Measurements from ENCODE around the gene PHACTR1.

Gene PHACTR1

DNA sequence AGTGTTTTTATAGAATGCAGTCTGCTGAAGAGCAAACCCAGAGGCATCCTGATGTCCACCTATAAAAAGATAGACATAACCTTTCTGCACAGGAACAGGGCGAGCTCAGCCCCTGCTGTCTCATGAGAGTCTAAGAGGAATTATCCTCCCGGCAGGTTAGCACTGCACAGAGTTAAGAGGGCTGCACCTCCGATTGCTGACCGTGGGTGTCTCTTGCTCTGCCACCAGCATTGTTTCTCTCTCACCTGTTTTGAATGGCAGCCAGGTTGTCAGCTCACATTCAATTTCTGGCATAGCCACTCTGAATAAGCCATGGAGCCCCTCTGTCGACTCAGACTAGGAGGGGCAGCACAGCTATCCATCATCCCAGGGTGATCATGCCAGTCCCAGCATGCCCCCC lies 211.2 kb downstream of the PHACTR1 start:
- Histone ChIP-seq H3K36me3 (replicated peaks; ENCODE audit: low read depth, low read length) (no peaks in the 10 kb centered on the region), H2AFZ (ENCODE audit: low read depth, low read length) (no peak overlapping the region), H3K4me2 (ENCODE audit: low read length) (no peak overlapping the region), H3K4me1 (ENCODE audit: low read length) (peaks cover 9% of the 10 kb centered on the region), H3K79me2 (ENCODE audit: low read length) (no peaks in the 10 kb centered on the region), H3K9ac (ENCODE audit: low read length) (no peak overlapping the region), H3K27me3 (ENCODE audit: low read depth, low read length) (no peaks in the 10 kb centered on the region), H3K4me3 (ENCODE audit: low read length) (no peak overlapping the region), H3K9me3 (ENCODE audit: insufficient read depth, low read length) (no peaks in the 10 kb centered on the region), H3K27ac (ENCODE audit: low read length) (no peak overlapping the region), H4K20me1 (ENCODE audit: insufficient read depth, low read length) (no peaks in the 10 kb centered on the region)
- no peak for TF ChIP-seq EZH2phosphoT487 (IDR thresholded peaks at IDR 0.05; ENCODE audit: low read depth)
- no peak for TF ChIP-seq CTCF (IDR thresholded peaks at IDR 0.05; ENCODE audit: low read depth, low read length)

GRCh38 chr6:12929678-12930077 lies 213.1 kb downstream of the PHACTR1 start:
- TF ChIP-seq EZH2phosphoT487 (IDR thresholded peaks at IDR 0.05; ENCODE audit: low read depth) (no peak), CTCF (IDR thresholded peaks at IDR 0.05; ENCODE audit: low read depth, low read length) (no peak)
- Histone ChIP-seq H3K9ac (ENCODE audit: low read length) (no peak overlapping the region), H3K36me3 (replicated peaks; ENCODE audit: low read depth, low read length) (no peaks in the 10 kb centered on the region), H3K4me1 (ENCODE audit: low read length) (no peaks in the 10 kb centered on the region), H2AFZ (ENCODE audit: low read depth, low read length) (no peak overlapping the region), H3K27ac (ENCODE audit: low read length) (no peak overlapping the region), H3K27me3 (ENCODE audit: low read depth, low read length) (no peaks in the 10 kb centered on the region), H3K4me3 (ENCODE audit: low read length) (no peak overlapping the region), H3K9me3 (ENCODE audit: insufficient read depth, low read length) (no peaks in the 10 kb centered on the region), H3K4me2 (ENCODE audit: low read length) (no peak overlapping the region), H4K20me1 (ENCODE audit: insufficient read depth, low read length) (no peaks in the 10 kb centered on the region), H3K79me2 (ENCODE audit: low read length) (no peaks in the 10 kb centered on the region)

DNA sequence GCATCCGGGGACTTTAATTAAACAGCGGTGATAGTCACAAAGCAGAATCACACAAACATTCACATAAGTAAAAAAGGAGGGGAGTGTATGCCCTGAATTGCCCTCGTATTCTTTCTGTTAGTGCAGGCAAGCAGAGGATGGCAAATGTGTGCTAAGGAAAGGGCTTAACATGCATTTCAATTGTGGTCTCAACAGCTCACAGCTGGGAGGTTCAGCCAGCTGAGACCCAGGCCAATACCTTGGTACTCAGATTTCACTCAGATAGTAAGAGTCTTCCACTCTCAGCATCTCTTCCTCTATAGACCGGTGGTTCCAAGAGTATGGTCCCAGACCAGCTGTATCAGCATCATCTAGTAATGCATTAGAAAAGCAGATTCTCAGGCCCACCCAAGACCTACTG lies 215.1 kb downstream of the PHACTR1 start:
- no peaks in the 10 kb centered on the region for H4K20me1 ChIP-seq (ENCODE audit: insufficient read depth, low read length)

GRCh38 chr6:12935637-12936036 lies 219.1 kb downstream of the PHACTR1 start:
- H2AFZ ChIP-seq (ENCODE audit: low read depth, low read length), result no peak overlapping the region
- no peaks in the 10 kb centered on the region for H3K36me3 ChIP-seq (replicated peaks; ENCODE audit: low read depth, low read length)
- no peaks in the 10 kb centered on the region for H4K20me1 ChIP-seq (ENCODE audit: insufficient read depth, low read length)
- no peaks in the 10 kb centered on the region for H3K9me3 ChIP-seq (ENCODE audit: insufficient read depth, low read length)
- no peaks in the 10 kb centered on the region for H3K4me1 ChIP-seq (ENCODE audit: low read length)
- H3K4me3 ChIP-seq (ENCODE audit: low read length), result no peak overlapping the region
- H3K9ac ChIP-seq (ENCODE audit: low read length), result no peak overlapping the region
- no peak overlapping the region for H3K4me2 ChIP-seq (ENCODE audit: low read length)
- no peaks in the 10 kb centered on the region for H3K79me2 ChIP-seq (ENCODE audit: low read length)
- no peak overlapping the region for H3K27ac ChIP-seq (ENCODE audit: low read length)
- TF ChIP-seq EZH2phosphoT487 (IDR thresholded peaks at IDR 0.05; ENCODE audit: low read depth) (no peak), CTCF (IDR thresholded peaks at IDR 0.05; ENCODE audit: low read depth, low read length) (no peak)
- H3K27me3 ChIP-seq (ENCODE audit: low read depth, low read length), result 0 out of 2 replicates have a peak, but pooled peaks cover 7% of the 10 kb centered on the region

More for the DNA sequence above, 215.1 kb downstream of the PHACTR1 start:
- Histone ChIP-seq H3K4me2 (ENCODE audit: low read length) (no peak overlapping the region), H2AFZ (ENCODE audit: low read depth, low read length) (no peak overlapping the region), H3K79me2 (ENCODE audit: low read length) (no peaks in the 10 kb centered on the region), H3K4me1 (ENCODE audit: low read length) (no peaks in the 10 kb centered on the region), H3K27ac (ENCODE audit: low read length) (no peak overlapping the region), H3K9me3 (ENCODE audit: insufficient read depth, low read length) (no peaks in the 10 kb centered on the region), H3K9ac (ENCODE audit: low read length) (no peak overlapping the region), H3K4me3 (ENCODE audit: low read length) (no peak overlapping the region), H3K36me3 (replicated peaks; ENCODE audit: low read depth, low read length) (no peaks in the 10 kb centered on the region), H3K27me3 (ENCODE audit: low read depth, low read length) (no peaks in the 10 kb centered on the region)
- TF ChIP-seq CTCF (IDR thresholded peaks at IDR 0.05; ENCODE audit: low read depth, low read length), result no peak
- no peak for TF ChIP-seq EZH2phosphoT487 (IDR thresholded peaks at IDR 0.05; ENCODE audit: low read depth)

All from OCI-LY3 (cell line).